KMS-11 (cell line): ENCODE results near the gene PER1.

ENCODE experiments used
- H2AFZ ChIP-seq: fragments of 200-600 bp; sonication (generic); 2 replicates; pipeline ENCODE4 v1.6.1; 2016; ENCODE audit warnings: antibody characterized with exemption, mixed run types, low read depth
- H3K27ac ChIP-seq: fragments of 200-600 bp; sonication (generic); 2 replicates; pipeline ENCODE4 v1.6.1; 2016; ENCODE audit warnings: mild to moderate bottlenecking, mixed run types
- H3K27me3 ChIP-seq: fragments of 200-600 bp; sonication (generic); 2 replicates; pipeline ENCODE4 v1.6.1; 2017; ENCODE audit warnings: mild to moderate bottlenecking, low read depth, mixed run types, moderate library complexity; ENCODE audit not compliant: insufficient read depth
- H3K36me3 ChIP-seq: fragments of 200-600 bp; sonication (generic); 2 replicates; pipeline ENCODE4 v1.6.1; 2017; ENCODE audit warnings: mild to moderate bottlenecking, mixed run types; ENCODE audit not compliant: insufficient read depth
- H3K4me1 ChIP-seq: fragments of 200-600 bp; sonication (generic); 2 replicates; pipeline ENCODE4 v1.6.1; 2016; ENCODE audit warnings: mild to moderate bottlenecking, low read depth, mixed run types; ENCODE audit not compliant: poor library complexity, severe bottlenecking
- H3K4me2 ChIP-seq: fragments of 200-600 bp; sonication (generic); 2 replicates; pipeline ENCODE4 v1.7.0; 2016; ENCODE audit warnings: mild to moderate bottlenecking, mixed run types
- H3K4me3 ChIP-seq: fragments of 200-600 bp; sonication (generic); IDR thresholded peaks from 2 replicates; pipeline ENCODE4 v1.6.1; 2017; ENCODE audit warnings: low read depth, low read length, mixed read lengths; ENCODE audit not compliant: insufficient read depth
- H3K79me2 ChIP-seq: fragments of 200-600 bp; sonication (generic); 2 replicates; pipeline ENCODE4 v1.6.1; 2016; ENCODE audit warnings: low read depth, mixed run types; ENCODE audit not compliant: insufficient read depth
- H3K9ac ChIP-seq: fragments of 200-600 bp; sonication (generic); 2 replicates; pipeline ENCODE4 v1.6.1; 2016; ENCODE audit warnings: mild to moderate bottlenecking, mixed run types
- H4K20me1 ChIP-seq: fragments of 200-600 bp; sonication (generic); 2 replicates; pipeline ENCODE4 v1.6.1; 2016; ENCODE audit warnings: mild to moderate bottlenecking, mixed run types; ENCODE audit not compliant: insufficient read depth
- CTCF ChIP-seq: fragments of 200-600 bp; sonication (generic); conservative IDR thresholded peaks from 2 replicates; pipeline ENCODE4 v1.6.1; 2017; ENCODE audit warnings: low read depth, mild to moderate bottlenecking, antibody characterized with exemption, low read length, moderate library complexity, mixed read lengths

PER1 gene

DNA sequence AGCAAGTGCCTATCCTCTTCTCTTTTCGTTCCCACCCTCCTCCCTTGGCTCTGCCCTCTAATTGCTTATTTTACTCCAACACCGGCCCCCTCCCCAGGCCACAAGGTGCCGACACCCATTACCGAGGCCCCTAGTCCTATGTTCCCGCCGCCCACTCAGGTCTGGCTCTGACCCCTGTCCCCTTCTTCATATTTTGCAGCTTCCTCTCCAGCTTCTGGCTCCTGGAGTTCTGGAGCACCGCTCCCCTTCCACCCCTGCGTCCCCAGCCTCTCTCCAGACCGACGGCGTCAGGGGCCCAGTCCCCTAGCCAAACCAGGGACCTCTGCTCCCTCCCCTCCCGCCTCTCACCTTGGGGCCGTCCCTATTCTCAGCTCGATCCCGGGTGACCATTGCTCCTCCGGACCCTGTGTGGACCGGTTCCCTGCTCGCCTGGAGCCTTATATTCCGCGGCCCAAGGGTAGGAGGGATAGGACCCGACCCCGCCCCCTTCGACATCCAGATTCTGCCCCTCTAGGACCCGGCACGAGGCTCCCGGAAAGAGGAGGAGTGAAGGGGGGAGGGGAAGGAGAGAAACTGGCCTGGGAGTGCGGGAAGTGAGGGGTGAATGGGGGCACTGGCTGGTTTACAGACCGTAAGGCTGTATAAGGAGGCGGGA, 28.4 kb downstream of the PER1 start, which contains the start of gene HES7:
Gene HES7 (minus strand): TSS at position 412 of the 655 bp plus-strand sequence. CDS start 22 bp downstream, at position 390.
- H3K27me3 ChIP-seq, result no peaks in the 10 kb centered on the region
- TF ChIP-seq CTCF, result no peak
- H3K9ac ChIP-seq, result no peak within 1 kb of the TSS
- no peaks in the 10 kb centered on the region for H3K36me3 ChIP-seq
- H3K4me1 ChIP-seq, result no peaks in the 10 kb centered on the region
- H3K4me3 ChIP-seq, result no peak within 1 kb of the TSS
- H3K4me2 ChIP-seq, result peak within 1 kb of the TSS; percentile 48; the same call in 1 of the 2 replicates
- no peaks in the 10 kb centered on the region for H4K20me1 ChIP-seq
- peak within 1 kb of the TSS; percentile 30; the same call in 1 of the 2 replicates for H2AFZ ChIP-seq
- no peaks in the 10 kb centered on the region for H3K79me2 ChIP-seq
- H3K27ac ChIP-seq, result no peak within 1 kb of the TSS

GRCh38 chr17:8122924-8123694, 29.1 kb downstream of the PER1 start:
- Histone ChIP-seq H3K4me2 (peak overlapping the region; percentile 39; the same call in 1 of the 2 replicates), H3K4me1 (no peaks in the 10 kb centered on the region), H3K27me3 (no peaks in the 10 kb centered on the region), H2AFZ (peak overlapping the region; percentile 30; the same call in 1 of the 2 replicates), H3K79me2 (no peaks in the 10 kb centered on the region), H3K27ac (no peak overlapping the region), H3K4me3 (no peak overlapping the region), H3K9ac (no peak overlapping the region), H3K36me3 (no peaks in the 10 kb centered on the region), H4K20me1 (no peaks in the 10 kb centered on the region)
- no peak for TF ChIP-seq CTCF

DNA sequence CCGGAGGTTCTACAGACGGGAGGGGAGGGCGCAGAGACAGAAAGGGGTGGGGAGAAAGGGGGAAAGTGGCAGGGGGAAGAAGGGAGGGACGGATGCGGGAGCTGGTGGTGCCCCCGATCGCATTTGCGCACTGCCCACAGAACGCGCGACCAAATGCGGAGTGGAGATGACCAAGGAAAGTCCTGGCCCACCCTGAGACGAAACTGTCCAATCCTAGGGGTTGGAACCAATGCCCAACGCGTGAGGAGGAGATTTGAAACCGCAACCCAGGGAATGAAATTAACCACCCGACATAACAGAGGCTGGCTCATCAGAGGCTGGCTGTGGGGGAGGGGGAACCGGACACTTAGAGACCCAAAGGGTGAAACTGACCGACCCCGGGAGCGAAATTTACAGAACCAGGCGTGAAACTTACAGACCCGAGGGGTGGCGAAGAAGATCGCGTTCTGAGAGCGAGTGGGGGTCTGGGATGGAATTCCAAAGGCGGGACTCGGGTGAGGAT, 29.7 kb downstream of the PER1 start:
- H3K27ac ChIP-seq, result no peak overlapping the region

More for the DNA sequence above, 29.7 kb downstream of the PER1 start:
- no peaks in the 10 kb centered on the region for H4K20me1 ChIP-seq
- H3K4me2 ChIP-seq, result 0 out of 2 replicates have a peak overlapping the region, but pooled peaks have one; percentile 29
- no peaks in the 10 kb centered on the region for H3K27me3 ChIP-seq
- no peaks in the 10 kb centered on the region for H3K79me2 ChIP-seq
- TF ChIP-seq CTCF, result no peak
- no peak overlapping the region for H3K9ac ChIP-seq
- no peaks in the 10 kb centered on the region for H3K4me1 ChIP-seq
- no peak overlapping the region for H3K4me3 ChIP-seq
- H3K36me3 ChIP-seq, result no peaks in the 10 kb centered on the region
- no peak overlapping the region; the same call in 1 of the 2 replicates for H2AFZ ChIP-seq
